IMR-90 (cell line): ENCODE results near the gene ZNF791. TPM values are rescaled to one million over a fixed set of nuclear protein-coding genes. Genes with fewer than 3 reads are reported as not detected.

Experiments
- ATAC-seq: fragments of 200-7000 bp; cut with Tn5 transposase; 2 replicates; pipeline ENCODE4 v1.9.1; 2020; ENCODE audit warnings: low read depth, mild to moderate bottlenecking, moderate library complexity
- BruUV-seq: library from RNA; stranded (reverse); fragments of 400-500 nt; replicated peaks from 2 replicates; lab custom pipeline; 2021; lab: Mats Ljungman, UMichigan
- CTCF ChIA-PET: fragments of 300-600 bp; formaldehyde crosslinking; extraction: SDS; loops from one replicate; lab custom pipeline; 2021; ENCODE audit warnings: antibody characterized with exemption; lab: Yijun Ruan, JAX
- POLR2A ChIA-PET: fragments of 300-600 bp; sonication (Branson Sonifier 250); formaldehyde crosslinking; loops from one replicate; lab custom pipeline; 2022; ENCODE audit warnings: antibody characterized with exemption; ENCODE audit not compliant: unreplicated experiment; lab: Charles Lee
- DNase-seq: peaks from one replicate; pipeline ENCODE4 v3.0.0; 2013
- H2AFZ ChIP-seq: replicated peaks from 2 replicates; pipeline ENCODE3; 2013; ENCODE audit warnings: low read length, mild to moderate bottlenecking; ENCODE audit not compliant: poor library complexity
- H2AK5ac ChIP-seq: 2 replicates; pipeline ENCODE4 v1.6.1; 2013; ENCODE audit warnings: low read depth, low read length, inconsistent platforms
- H2AK9ac ChIP-seq: replicated peaks from 2 replicates; pipeline ENCODE3; 2013; ENCODE audit warnings: mild to moderate bottlenecking, low read depth, low read length, moderate library complexity; ENCODE audit not compliant: poor library complexity
- H2BK120ac ChIP-seq: 2 replicates; pipeline ENCODE4 v1.6.1; 2013; ENCODE audit warnings: low read depth, low read length, inconsistent platforms
- H2BK15ac ChIP-seq: 3 replicates; pipeline ENCODE4 v1.6.1; 2013; ENCODE audit warnings: low read depth, low read length, inconsistent platforms
- H2BK20ac ChIP-seq: 2 replicates; pipeline ENCODE4 v1.6.1; 2013; ENCODE audit warnings: low read depth, mild to moderate bottlenecking, inconsistent platforms, low read length, moderate library complexity
- H2BK5ac ChIP-seq: 2 replicates; pipeline ENCODE4 v1.6.1; 2013; ENCODE audit warnings: mild to moderate bottlenecking, low read depth, low read length, inconsistent platforms; ENCODE audit not compliant: poor library complexity, severe bottlenecking
- H3K14ac ChIP-seq: replicated peaks from 2 replicates; pipeline ENCODE4 v1.6.1; 2013; ENCODE audit warnings: low read depth, low read length, inconsistent platforms
- H3K18ac ChIP-seq: 2 replicates; pipeline ENCODE4 v1.6.1; 2013; ENCODE audit warnings: low read depth, low read length, control low read depth
- H3K23ac ChIP-seq: 2 replicates; pipeline ENCODE4 v1.6.1; 2013; ENCODE audit warnings: low read depth, low read length, inconsistent platforms
- H3K27ac ChIP-seq: 2 replicates; pipeline ENCODE4 v1.5.1; 2013; ENCODE audit warnings: mild to moderate bottlenecking, control low read depth, low read length; ENCODE audit not compliant: insufficient read depth
- H3K27me3 ChIP-seq: 2 replicates; pipeline ENCODE4 v1.6.1; 2013; ENCODE audit warnings: low read length; ENCODE audit not compliant: control insufficient read depth, insufficient read depth
- H3K36me3 ChIP-seq: 2 replicates; pipeline ENCODE4 v1.6.1; 2013; ENCODE audit warnings: low read length, mixed read lengths; ENCODE audit not compliant: control insufficient read depth, insufficient read depth
- H3K4ac ChIP-seq: 2 replicates; pipeline ENCODE4 v1.6.1; 2013; ENCODE audit warnings: low read depth, low read length, inconsistent platforms
- H3K4me1 ChIP-seq: 2 replicates; pipeline ENCODE4 v1.6.1; 2013; ENCODE audit warnings: low read length, mixed read lengths; ENCODE audit not compliant: control insufficient read depth, insufficient read depth
- H3K4me2 ChIP-seq: 2 replicates; pipeline ENCODE4 v1.6.1; 2013; ENCODE audit warnings: low read depth, mild to moderate bottlenecking, control low read depth, low read length, moderate library complexity
- H3K4me3 ChIP-seq: 2 replicates; pipeline ENCODE4 v1.5.1; 2013; ENCODE audit warnings: low read depth, mild to moderate bottlenecking, control low read depth, low read length, moderate library complexity; ENCODE audit not compliant: insufficient read depth
- H3K56ac ChIP-seq: 2 replicates; pipeline ENCODE4 v1.6.1; 2013; ENCODE audit warnings: low read length, inconsistent platforms; ENCODE audit not compliant: insufficient read depth; ENCODE audit errors: extremely low read depth
- H3K79me1 ChIP-seq, 2 experiments: 2 replicates each; pipeline ENCODE4 v1.6.1; 2013; ENCODE audit warnings: low read length in 2 of 2, inconsistent platforms in 1 of 2, low read depth in 1 of 2
- H3K9ac ChIP-seq: 2 replicates; pipeline ENCODE4 v1.6.1; 2013; ENCODE audit warnings: low read depth, low read length, control low read depth
- H3K9me1 ChIP-seq: 2 replicates; pipeline ENCODE4 v1.6.1; 2013; ENCODE audit warnings: low read length, inconsistent platforms; ENCODE audit not compliant: insufficient read depth
- H3K9me3 ChIP-seq: 2 replicates; pipeline ENCODE4 v1.6.1; 2013; ENCODE audit warnings: low read length; ENCODE audit not compliant: control insufficient read depth, insufficient read depth
- H4K20me1 ChIP-seq: 2 replicates; pipeline ENCODE4 v1.6.1; 2013; ENCODE audit warnings: low read length, inconsistent platforms; ENCODE audit not compliant: insufficient read depth
- H4K5ac ChIP-seq: 2 replicates; pipeline ENCODE4 v1.6.1; 2013; ENCODE audit warnings: mild to moderate bottlenecking, low read depth, low read length, control low read depth
- H4K8ac ChIP-seq, 2 experiments: 2 replicates each; pipeline ENCODE4 v1.6.1; 2013; ENCODE audit warnings: low read depth in 2 of 2, low read length in 2 of 2, control low read depth in 1 of 2, inconsistent platforms in 1 of 2
- H4K91ac ChIP-seq: 2 replicates; pipeline ENCODE4 v1.6.1; 2013; ENCODE audit warnings: low read depth, low read length, inconsistent platforms; ENCODE audit not compliant: insufficient read depth
- SMC3 ChIP-seq: fragments of 150-350 bp; IDR thresholded peaks from 2 replicates; pipeline ENCODE4 v1.6.1; 2016; ENCODE audit warnings: low read depth, mild to moderate bottlenecking, antibody characterized with exemption, low read length, moderate library complexity
- WGBS, 2 experiments: methylation state at CpG; one replicate each; pipeline versions ENCODE4 v1.1.5 to v1.1.7; 2013; ENCODE audit warnings: missing lambda C conversion rate in 2 of 2; ENCODE audit not compliant: insufficient read length in 1 of 2; ENCODE audit errors: extremely low coverage in 2 of 2; 5-methylcytosine and 5-hydroxymethylcytosine counted together
- dilution Hi-C: fragments of 300-500 bp; cut with HindIII; formaldehyde crosslinking; loops from one replicate; pipeline ENCODE4 v1.14.3; 2018; ENCODE audit warnings: low sequenced_read_pairs; ENCODE audit not compliant: unreplicated experiment
- in situ Hi-C: fragments of 300-500 bp; cut with MboI; formaldehyde crosslinking; loops from 3 replicates; pipeline ENCODE4 v1.14.3; 2019; ENCODE audit warnings: low sequenced_read_pairs, inconsistent platforms, mixed read lengths
- intact Hi-C: fragments of 100-400 bp; cut with micrococcal nuclease; formaldehyde crosslinking; loops from 2 replicates; pipeline ENCODE4 v1.10.0; 2022
- polyA plus RNA-seq, 3 experiments: library from polyadenylated mRNA; depleted of rRNA; stranded (reverse); fragments of >200 nt; gene quantifications; 2 replicates each; pipeline ENCODE4 v1.2.3, GENCODE V29; 2012; ENCODE audit warnings: low replicate concordance in 1 of 3
- total RNA-seq: library from RNA; depleted of rRNA; stranded (reverse); fragments of >200 nt; gene quantifications from 2 replicates; pipeline ENCODE4 v1.2.3, GENCODE V29; 2012

The ZNF791 gene
- total and polyA plus RNA-seq, 2 of the 4 experiments (the other 2 are of a cell fraction): 7.1 to 15.8 TPM

GRCh38 chr19:12672744-12673143 is 62.0 kb downstream of the ZNF791 start:
- Histone ChIP-seq H3K14ac (no peak overlapping the region), H3K36me3 (peaks cover 35% of the 10 kb centered on the region), H2AK9ac (no peak overlapping the region), H2BK120ac (no peak overlapping the region), H2AK5ac (no peak overlapping the region), H3K4me3 (no peak overlapping the region), H2BK20ac (no peak overlapping the region), H3K56ac (no peak overlapping the region), H3K4ac (no peak overlapping the region), H3K9ac (no peak overlapping the region), H3K18ac (no peak overlapping the region), H3K27me3 (no peaks in the 10 kb centered on the region), H4K91ac (no peak overlapping the region), H3K23ac (no peak overlapping the region), H2BK15ac (no peak overlapping the region), H3K79me1 (peaks cover 19 to 62% of the 10 kb centered on the region in 2 experiments), H3K9me3 (no peaks in the 10 kb centered on the region), H3K4me2 (no peak overlapping the region), H3K4me1 (peaks cover 7% of the 10 kb centered on the region), H2AFZ (no peak overlapping the region), H3K9me1 (0 out of 2 replicates have a peak, but pooled peaks cover 3% of the 10 kb centered on the region), H4K20me1 (peaks cover 15% of the 10 kb centered on the region), H2BK5ac (no peak overlapping the region), H4K8ac (no peak overlapping the region), H4K5ac (no peak overlapping the region), H3K27ac (no peak overlapping the region)
- BruUV-seq: no TSS peak
- intact Hi-C loops: loop anchor here (1.0 to 5.0 kb wide), 3 partner anchors 108 to 790 kb away; no protein-coding TSS in a partner anchor
- dilution Hi-C loops: no loop called here
- CTCF ChIA-PET: no interaction called here
- POLR2A ChIA-PET: interaction anchor here (1.0 kb wide), 1 partner anchor 9 kb away, joined by 3 read pairs; no protein-coding TSS in a partner anchor
- DNase-seq (no peak), ATAC-seq (no peak)
- no peak for TF ChIP-seq SMC3
- in situ Hi-C loops: loop anchor here (5.0 kb wide), 1 partner anchor 105 kb away; no protein-coding TSS in a partner anchor
- WGBS, 2 experiments: 100% methylated on average over 1 of the region's 10 CpGs; no CpG with 5 or more reads in 1 of the 2 experiments
